CD4-positive, alpha-beta T cell (primary cell): ENCODE data around the gene RARG. TPM values are rescaled to one million over a fixed set of nuclear protein-coding genes. Genes with fewer than 3 reads are reported as not detected.

Experiments
- ATAC-seq: fragments of 200-7000 bp; cut with Tn5 transposase; one replicate; pipeline ENCODE4 v1.10.0; 2022; ENCODE audit warnings: mild to moderate bottlenecking; ENCODE audit not compliant: poor library complexity
- CTCF ChIA-PET: fragments of 350-600 bp; sonication (Branson Sonifier 250); formaldehyde crosslinking; loops from one replicate; lab custom pipeline; 2021; ENCODE audit warnings: antibody characterized with exemption, inconsistent platforms; lab: Charles Lee
- POLR2A ChIA-PET: fragments of 350-600 bp; sonication (Branson Sonifier 250); formaldehyde crosslinking; loops from one replicate; lab custom pipeline; 2021; ENCODE audit warnings: antibody characterized with exemption, inconsistent platforms; lab: Charles Lee
- DNase-seq, 14 experiments: peaks; one replicate each; pipeline ENCODE4 v3.0.0-alpha.2; 2013 to 2020; ENCODE audit warnings: mixed read lengths in 2 of 14
- H3K27ac ChIP-seq, 2 donors: one replicate each; pipeline versions ENCODE4 v1.5.1 to v1.7.0; 2013; ENCODE audit warnings: low read length in 2 of 2, low read depth in 1 of 2, mild to moderate bottlenecking in 1 of 2
- H3K27me3 ChIP-seq, 2 experiments: 1 replicate in 1 of 2; 2 replicates in 1 of 2; pipeline versions ENCODE4 v1.6.1 to v1.7.0; 2013; ENCODE audit warnings: low read length in 2 of 2, control low read depth in 1 of 2, mild to moderate bottlenecking in 1 of 2, moderate library complexity in 1 of 2; ENCODE audit not compliant: insufficient read depth in 2 of 2, control insufficient read depth in 1 of 2
- H3K36me3 ChIP-seq: one replicate; pipeline ENCODE4 v1.6.1; 2013; ENCODE audit warnings: low read length, control low read depth; ENCODE audit not compliant: insufficient read depth
- H3K4me1 ChIP-seq: one replicate; pipeline ENCODE4 v1.6.1; 2013; ENCODE audit warnings: low read length, control low read depth; ENCODE audit not compliant: insufficient read depth
- H3K4me3 ChIP-seq: one replicate; pipeline ENCODE4 v1.5.1; 2013; ENCODE audit warnings: mild to moderate bottlenecking, low read length, moderate library complexity
- H3K9me3 ChIP-seq, 2 experiments: 1 replicate in 1 of 2; 2 replicates in 1 of 2; pipeline versions ENCODE4 v1.6.1 to v1.7.0; 2013; ENCODE audit warnings: low read length in 2 of 2, mild to moderate bottlenecking in 2 of 2, control low read depth in 1 of 2, moderate library complexity in 1 of 2; ENCODE audit not compliant: control insufficient read depth in 1 of 2, insufficient read depth in 1 of 2
- H3K27ac Mint-ChIP-seq: one replicate; pipeline ENCODE4 v1.8.0; 2020; ENCODE audit warnings: mixed read lengths
- H3K27me3 Mint-ChIP-seq: one replicate; pipeline ENCODE4 v1.8.0; 2021; ENCODE audit warnings: mixed read lengths
- H3K36me3 Mint-ChIP-seq: one replicate; pipeline ENCODE4 v1.8.0; 2021; ENCODE audit warnings: low read depth, mixed read lengths
- H3K4me1 Mint-ChIP-seq: one replicate; pipeline ENCODE4 v1.8.0; 2021; ENCODE audit warnings: low read depth, mixed read lengths
- H3K4me3 Mint-ChIP-seq: one replicate; pipeline ENCODE4 v1.8.0; 2020; ENCODE audit warnings: mild to moderate bottlenecking, mixed read lengths
- H3K9me3 Mint-ChIP-seq: one replicate; pipeline ENCODE4 v1.8.0; 2020; ENCODE audit warnings: mixed read lengths
- CTCF ChIP-seq: fragments of 200-600 bp; IDR thresholded peaks from one replicate; pipeline ENCODE4 v1.8.0; 2022; ENCODE audit warnings: antibody characterized with exemption, mild to moderate bottlenecking
- intact Hi-C, 2 experiments: fragments of 100-400 bp; cut with DNase I in 1 of 2; cut with micrococcal nuclease in 1 of 2; formaldehyde crosslinking; loops; one replicate each; pipeline versions ENCODE4 v1.15.1 to v1.9.0; 2023 to 2025; cut with DNase I, micrococcal nuclease
- total RNA-seq, 174 experiments: library from RNA in 2 of 174; stranded (reverse) in 2 of 174; gene quantifications; one replicate each; pipeline ENCODE4 v1.2.3 and lab custom pipeline; 2021 to 2026

The RARG gene
- total RNA-seq, 2 experiments from 2014 or later = 14.0 to 15.8 TPM

GRCh38 chr12:53253298-53253697 is 21.3 kb upstream of the RARG start:
- no peaks in the 10 kb centered on the region for H3K9me3 ChIP-seq
- DNase-seq (no peak), ATAC-seq (no peak)
- H3K36me3 Mint-ChIP-seq = peaks cover 16% of the 10 kb centered on the region
- ChIA-PET CTCF (interaction anchor here (1.2 to 3.9 kb wide), 5 partner anchors 14 to 41 kb away, joined by 3 to 12 read pairs (median 3); partner anchors contain the start of gene ESPL1), POLR2A (interaction anchor here (1.0 to 3.8 kb wide), 4 partner anchors 33 to 42 kb away, joined by 3 to 26 read pairs (median 8); partner anchors contain the start of gene PFDN5)
- no peaks in the 10 kb centered on the region for H3K27me3 Mint-ChIP-seq
- H3K4me1 Mint-ChIP-seq = peaks cover 52% of the 10 kb centered on the region
- H3K4me3 ChIP-seq = peak overlapping the region; percentile 89
- H3K27ac Mint-ChIP-seq = peak overlapping the region; percentile 93
- TF ChIP-seq CTCF = no peak
- H3K27me3 ChIP-seq = no peaks in the 10 kb centered on the region
- peaks cover 51% of the 10 kb centered on the region for H3K4me1 ChIP-seq
- H3K4me3 Mint-ChIP-seq = peak overlapping the region; percentile 99
- H3K9me3 Mint-ChIP-seq = no peaks in the 10 kb centered on the region
- H3K27ac ChIP-seq = peak overlapping the region in 1 of 2 donors; percentile 50
- intact Hi-C loops = loop anchor here in 1 of 2 experiments (5.0 kb wide), 1 partner anchor 34 kb away; no protein-coding TSS in a partner anchor
- peaks cover 20% of the 10 kb centered on the region for H3K36me3 ChIP-seq

GRCh38 chr12:53252349-53252916 is 20.4 kb upstream of the RARG start:
- peak overlapping the region; percentile 99 for H3K4me3 Mint-ChIP-seq
- H3K4me1 ChIP-seq = peaks cover 51% of the 10 kb centered on the region
- H3K9me3 ChIP-seq = no peaks in the 10 kb centered on the region
- POLR2A ChIA-PET = interaction anchor here (0.7 to 3.8 kb wide), 6 partner anchors 32 to 45 kb away, joined by 3 to 26 read pairs (median 11); partner anchors contain the start of genes ITGB7 and PFDN5
- CTCF ChIA-PET = interaction anchor here (1.4 to 3.9 kb wide), 5 partner anchors 15 to 55 kb away, joined by 3 to 68 read pairs (median 3); partner anchors contain the start of gene ESPL1
- peak overlapping the region; percentile 89 for H3K4me3 ChIP-seq
- DNase-seq (peak in 1 of 14 experiments; percentile 37), ATAC-seq (no peak)
- no peaks in the 10 kb centered on the region for H3K9me3 Mint-ChIP-seq
- no peak for TF ChIP-seq CTCF
- H3K27me3 ChIP-seq = no peaks in the 10 kb centered on the region
- H3K36me3 Mint-ChIP-seq = peaks cover 16% of the 10 kb centered on the region
- H3K27ac ChIP-seq = peak overlapping the region; percentile 50 to 74
- intact Hi-C loops = loop anchor here in 1 of 2 experiments (1.0 to 5.0 kb wide), 2 partner anchors 15 to 35 kb away; no protein-coding TSS in a partner anchor
- H3K4me1 Mint-ChIP-seq = peaks cover 52% of the 10 kb centered on the region
- peak overlapping the region; percentile 93 for H3K27ac Mint-ChIP-seq
- H3K36me3 ChIP-seq = peaks cover 20% of the 10 kb centered on the region
- no peaks in the 10 kb centered on the region for H3K27me3 Mint-ChIP-seq

GRCh38 chr12:53251477-53252348 is 19.7 kb upstream of the RARG start:
- Mint-ChIP-seq H3K36me3 (peaks cover 16% of the 10 kb centered on the region), H3K4me1 (peaks cover 52% of the 10 kb centered on the region), H3K9me3 (no peaks in the 10 kb centered on the region), H3K27me3 (no peaks in the 10 kb centered on the region), H3K4me3 (peak overlapping the region; percentile 99), H3K27ac (peak overlapping the region; percentile 93)
- H3K27me3 ChIP-seq = no peaks in the 10 kb centered on the region
- peaks cover 20% of the 10 kb centered on the region for H3K36me3 ChIP-seq
- no peaks in the 10 kb centered on the region for H3K9me3 ChIP-seq
- H3K27ac ChIP-seq = peak overlapping the region; percentile 50 to 74
- H3K4me3 ChIP-seq = peak overlapping the region; percentile 89
- H3K4me1 ChIP-seq = peaks cover 51% of the 10 kb centered on the region
- peak; percentile 57 for TF ChIP-seq CTCF
- ATAC-seq (peak; percentile 86), DNase-seq (peak; percentile 43 to 87 (median 65))
- CTCF ChIA-PET = interaction anchor here (0.6 to 3.9 kb wide), 19 partner anchors 9 to 93 kb away, joined by 3 to 68 read pairs (median 4); partner anchors contain the start of genes ESPL1, PFDN5 and ZNF740
- POLR2A ChIA-PET = interaction anchor here (0.7 to 3.8 kb wide), 9 partner anchors 16 to 50 kb away, joined by 3 to 26 read pairs (median 6); partner anchors contain the start of genes ESPL1, ITGB7 and PFDN5
- intact Hi-C loops = loop anchor here (1.0 to 5.0 kb wide), 4 partner anchors 16 to 38 kb away; partner anchors contain the start of gene ESPL1 (in 1 of the 2)
